Bronchial epithelial cell (primary cell): ENCODE data around the gene SERP2. TPM values are rescaled to one million over a fixed set of nuclear protein-coding genes. Genes with fewer than 3 reads are reported as not detected.
A peak's percentile ranks its signal among the peaks of the same experiment; 100 is the strongest.

Experiments used
- DNase-seq: peaks from one replicate; pipeline ENCODE4 v3.0.0-alpha.2; 2010; ENCODE audit warnings: low read depth
- FAIRE-seq: peaks from 2 replicates; lab custom pipeline; 2011; peaks lifted over from hg19 to GRCh38; lab: Jason Lieb, UNC
- H3K27me3 ChIP-seq: 2 replicates; pipeline ENCODE4 v1.5.1; 2011; ENCODE audit warnings: low read length; ENCODE audit not compliant: control insufficient read depth, insufficient read depth
- H3K36me3 ChIP-seq: 2 replicates; pipeline ENCODE4 v1.5.1; 2011; ENCODE audit warnings: low read length; ENCODE audit not compliant: control insufficient read depth, insufficient read depth
- H3K4me3 ChIP-seq: 2 replicates; pipeline ENCODE4 v1.5.1; 2011; ENCODE audit warnings: mild to moderate bottlenecking, low read depth, low read length, control low read depth
- total RNA-seq: library from RNA; depleted of rRNA; stranded (reverse); fragments of >200 nt; gene quantifications from 2 replicates; pipeline ENCODE4 v1.2.1, GENCODE V29; 2014
- TF ChIP-seq, protein P1 (sequence below): IDR thresholded peaks from 2 replicates; pipeline ENCODE4 v1.5.1; 2011; ENCODE audit warnings: mild to moderate bottlenecking, moderate library complexity, low read length, control low read depth, inconsistent platforms; ENCODE audit not compliant: insufficient read depth, severe bottlenecking

Gene SERP2
- total RNA-seq, 1 donor from 2014 or later: 1.1 TPM

DNA sequence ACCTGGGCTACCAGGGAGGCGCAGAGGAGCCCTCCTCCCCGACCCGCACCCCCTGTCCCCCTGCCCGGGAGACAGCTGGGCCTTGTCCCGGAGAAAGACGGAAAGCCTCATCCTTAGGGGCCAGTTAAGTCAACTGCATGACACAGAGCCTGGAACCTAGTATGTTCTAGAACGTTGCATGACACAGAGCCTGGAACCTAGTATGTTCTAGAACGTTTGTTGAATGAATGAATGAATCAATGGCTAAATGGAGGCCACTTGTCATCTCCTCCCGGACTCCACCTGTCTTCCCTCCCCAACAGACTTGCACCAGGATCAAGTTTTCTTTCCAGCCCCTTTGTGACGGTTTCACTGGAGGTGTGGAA, 706 bp downstream of the SERP2 start:
- TF ChIP-seq, protein P1, sequence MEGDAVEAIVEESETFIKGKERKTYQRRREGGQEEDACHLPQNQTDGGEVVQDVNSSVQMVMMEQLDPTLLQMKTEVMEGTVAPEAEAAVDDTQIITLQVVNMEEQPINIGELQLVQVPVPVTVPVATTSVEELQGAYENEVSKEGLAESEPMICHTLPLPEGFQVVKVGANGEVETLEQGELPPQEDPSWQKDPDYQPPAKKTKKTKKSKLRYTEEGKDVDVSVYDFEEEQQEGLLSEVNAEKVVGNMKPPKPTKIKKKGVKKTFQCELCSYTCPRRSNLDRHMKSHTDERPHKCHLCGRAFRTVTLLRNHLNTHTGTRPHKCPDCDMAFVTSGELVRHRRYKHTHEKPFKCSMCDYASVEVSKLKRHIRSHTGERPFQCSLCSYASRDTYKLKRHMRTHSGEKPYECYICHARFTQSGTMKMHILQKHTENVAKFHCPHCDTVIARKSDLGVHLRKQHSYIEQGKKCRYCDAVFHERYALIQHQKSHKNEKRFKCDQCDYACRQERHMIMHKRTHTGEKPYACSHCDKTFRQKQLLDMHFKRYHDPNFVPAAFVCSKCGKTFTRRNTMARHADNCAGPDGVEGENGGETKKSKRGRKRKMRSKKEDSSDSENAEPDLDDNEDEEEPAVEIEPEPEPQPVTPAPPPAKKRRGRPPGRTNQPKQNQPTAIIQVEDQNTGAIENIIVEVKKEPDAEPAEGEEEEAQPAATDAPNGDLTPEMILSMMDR: no peak
- FAIRE-seq (peak; percentile 18), DNase-seq (no peak)
- no peaks in the 10 kb centered on the region for H3K27me3 ChIP-seq
- no peaks in the 10 kb centered on the region for H3K36me3 ChIP-seq
- peak overlapping the region; percentile 41 for H3K4me3 ChIP-seq

DNA sequence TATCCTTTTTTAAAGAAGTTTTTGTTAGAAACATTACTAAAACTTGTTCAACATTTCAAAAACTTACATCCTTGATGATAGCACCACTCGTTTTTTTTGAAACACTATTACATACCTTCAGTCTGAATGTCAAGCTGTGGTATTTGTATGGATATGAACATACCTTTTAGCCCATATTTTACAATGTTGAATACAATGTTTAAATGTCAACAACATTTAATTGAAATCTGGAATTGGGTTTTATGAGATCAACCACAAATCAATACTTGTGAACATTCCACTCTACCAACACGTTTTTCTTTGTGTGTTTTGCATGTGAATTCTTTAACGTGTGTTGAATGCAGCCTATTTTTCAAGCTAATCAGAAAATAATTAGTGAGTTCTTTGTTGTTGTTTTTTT, 4.7 kb downstream of the SERP2 start:
- no peaks in the 10 kb centered on the region for H3K27me3 ChIP-seq
- no peak overlapping the region for H3K4me3 ChIP-seq
- TF ChIP-seq, protein P1: no peak
- H3K36me3 ChIP-seq: no peaks in the 10 kb centered on the region
- no peak for DNase-seq
- FAIRE-seq: no peak

DNA sequence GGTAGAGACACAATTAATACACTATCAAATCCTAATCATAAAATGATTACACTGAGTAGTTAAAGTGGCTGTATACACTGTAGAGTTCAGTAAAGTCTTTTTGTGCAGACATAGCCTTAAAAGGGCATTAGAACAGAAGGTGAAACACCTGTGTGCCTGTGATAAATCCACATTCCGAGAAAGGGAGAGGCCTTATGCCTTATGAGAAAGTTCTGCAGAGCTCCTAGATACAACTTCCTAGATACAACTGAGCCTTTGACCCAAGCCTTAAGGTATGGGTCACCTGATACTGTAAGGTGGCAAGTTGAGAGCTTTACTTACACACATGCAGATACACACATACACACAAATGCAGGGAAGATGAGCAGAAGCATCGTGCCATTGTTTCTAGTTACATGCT, 6.3 kb downstream of the SERP2 start:
- peak; percentile 7 for FAIRE-seq
- TF ChIP-seq, protein P1: no peak
- DNase-seq: no peak
- H3K27me3 ChIP-seq: no peaks in the 10 kb centered on the region
- H3K36me3 ChIP-seq: no peaks in the 10 kb centered on the region
- H3K4me3 ChIP-seq: no peak overlapping the region

DNA sequence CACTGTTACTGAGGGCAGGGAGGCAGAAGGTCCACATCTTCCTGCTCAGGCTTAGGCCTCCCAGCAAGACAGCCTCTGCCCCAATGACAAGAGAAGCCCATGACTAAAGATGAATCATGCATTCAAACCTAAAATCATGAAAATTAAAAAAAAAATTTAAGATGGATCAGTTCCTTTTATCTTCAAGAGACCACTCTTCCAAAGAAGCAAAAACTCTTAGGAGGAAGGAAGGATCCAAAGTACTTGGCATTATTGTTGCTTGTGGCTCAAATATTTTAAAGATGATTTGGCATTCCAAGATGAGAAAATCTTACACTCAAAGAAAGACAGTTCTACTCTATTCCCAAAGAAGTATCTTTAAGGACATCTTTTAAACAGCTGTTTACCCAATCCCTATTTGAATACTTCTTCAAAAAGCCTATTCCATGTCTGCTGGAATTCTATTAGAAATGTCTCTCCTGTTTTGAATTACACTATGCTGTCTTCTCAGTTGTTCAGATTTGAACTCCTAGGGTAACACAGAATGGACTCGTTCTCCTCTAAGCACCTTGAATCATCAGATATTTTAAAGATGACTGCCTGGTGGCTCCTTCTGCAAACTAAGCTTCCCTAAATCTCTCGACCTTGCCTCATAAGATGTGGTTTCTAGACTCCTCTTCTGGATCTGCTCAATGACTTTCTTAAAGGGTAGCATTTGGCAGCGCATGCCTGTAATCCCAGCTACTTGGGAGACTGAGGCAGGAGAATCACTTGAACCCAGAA, 7.0 kb downstream of the SERP2 start:
- H3K4me3 ChIP-seq: no peak overlapping the region
- FAIRE-seq (no peak), DNase-seq (no peak)
- no peaks in the 10 kb centered on the region for H3K27me3 ChIP-seq
- H3K36me3 ChIP-seq: no peaks in the 10 kb centered on the region
- TF ChIP-seq, protein P1: no peak

DNA sequence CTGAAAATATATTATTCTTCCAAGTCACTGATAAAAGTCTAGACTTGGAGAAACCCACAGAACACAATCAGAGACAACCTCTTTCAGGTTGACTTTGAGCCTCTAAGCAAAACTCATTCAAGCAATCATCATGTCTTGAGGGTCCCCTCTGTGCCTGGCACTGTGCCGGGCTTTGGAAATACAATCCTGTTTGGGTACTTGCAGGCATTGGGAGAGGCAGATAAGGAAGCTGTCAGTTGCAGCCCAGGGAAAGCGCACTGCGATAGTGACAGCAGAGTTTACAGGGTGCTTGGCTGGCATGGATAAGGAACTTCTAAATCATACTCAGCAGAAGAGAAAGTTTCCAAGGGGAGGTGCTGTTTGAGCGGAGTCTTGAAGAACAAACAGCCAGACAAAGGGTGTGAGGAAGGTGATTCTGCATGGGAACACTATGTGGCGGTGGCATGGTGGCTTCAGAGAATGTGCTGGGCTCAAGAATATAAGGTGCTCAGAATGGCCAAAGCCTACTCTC, 9.1 kb downstream of the SERP2 start:
- no peaks in the 10 kb centered on the region for H3K36me3 ChIP-seq
- FAIRE-seq: no peak
- H3K27me3 ChIP-seq: no peaks in the 10 kb centered on the region
- no peak for DNase-seq
- H3K4me3 ChIP-seq: no peak overlapping the region
- TF ChIP-seq, protein P1: no peak
